Measurements from ENCODE around the gene AVPI1.

The AVPI1 gene, protein sequence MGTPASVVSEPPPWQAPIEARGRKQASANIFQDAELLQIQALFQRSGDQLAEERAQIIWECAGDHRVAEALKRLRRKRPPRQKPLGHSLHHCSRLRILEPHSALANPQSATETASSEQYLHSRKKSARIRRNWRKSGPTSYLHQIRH

DNA sequence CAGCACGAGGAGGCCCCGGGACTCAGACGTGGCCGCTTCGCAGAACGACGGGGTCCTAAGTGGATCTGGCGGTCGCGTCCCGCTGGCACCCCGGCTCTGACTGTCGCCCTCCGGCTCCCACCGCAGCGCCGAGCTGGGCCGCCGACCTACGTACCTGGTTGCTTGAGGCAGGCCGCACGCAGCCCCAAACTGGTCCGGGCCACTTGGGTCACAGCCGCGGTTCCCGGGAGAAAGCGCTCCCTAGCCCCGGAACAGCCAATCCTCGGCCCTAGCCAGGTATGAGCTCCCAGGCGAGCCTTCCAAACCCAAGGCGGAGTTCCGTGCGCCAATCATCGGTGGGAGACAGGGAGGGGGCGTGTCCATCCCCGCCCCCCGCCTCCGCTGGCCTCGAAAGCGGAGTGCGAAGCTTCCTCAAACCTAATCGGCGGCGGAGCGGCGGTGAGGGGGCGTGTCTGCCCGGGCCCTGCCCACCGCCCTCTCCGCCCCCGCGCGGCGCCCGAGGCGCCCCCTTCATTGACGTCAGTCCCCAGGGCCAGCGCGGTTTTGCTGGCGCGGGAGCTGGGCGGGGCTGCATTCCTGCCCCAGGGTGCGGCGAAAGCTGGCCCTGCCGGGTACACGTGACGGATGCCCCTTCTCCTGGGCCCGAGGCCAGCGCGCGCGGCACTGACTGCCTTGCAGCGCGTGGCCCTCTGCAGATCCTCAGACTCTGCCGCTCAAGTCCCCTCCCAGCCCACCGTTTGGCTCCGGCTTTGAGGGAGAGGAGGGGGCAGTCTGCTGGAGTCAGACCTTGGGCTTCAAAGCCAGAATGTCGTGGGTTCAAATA, at the start of gene AVPI1:
Gene AVPI1, minus strand, starts transcription at position 280 of the 823 bp plus-strand sequence. CDS start 7,336 bp downstream, outside the sequence.
- peak; percentile 86 for DNase-seq (ENCODE audit: low read depth)

DNA sequence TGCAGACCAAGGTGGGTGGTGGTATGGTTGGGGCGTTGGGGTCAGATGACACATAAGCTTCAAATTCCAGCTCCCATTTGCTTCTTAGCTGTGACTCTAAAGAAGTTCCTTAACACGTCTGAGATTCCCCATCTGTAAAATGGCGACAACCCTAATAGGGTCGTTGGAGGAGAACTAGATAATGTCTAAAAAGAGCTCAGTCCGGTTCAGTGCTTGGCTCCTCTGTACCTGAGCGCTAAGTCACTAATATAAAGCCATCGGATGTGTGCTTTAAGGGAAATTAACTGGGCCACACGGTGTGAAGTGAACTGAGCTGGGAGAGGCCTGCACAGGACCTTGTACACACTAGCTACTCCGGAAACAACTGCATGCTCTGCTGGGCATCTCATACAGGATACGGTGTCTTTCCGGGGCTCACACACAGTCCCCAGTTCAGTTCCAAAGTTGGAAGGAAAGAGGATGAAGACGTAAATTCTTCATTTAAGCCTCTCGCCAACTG, 49.4 kb upstream of the AVPI1 start:
- DNase-seq (ENCODE audit: low read depth): no peak

DNA sequence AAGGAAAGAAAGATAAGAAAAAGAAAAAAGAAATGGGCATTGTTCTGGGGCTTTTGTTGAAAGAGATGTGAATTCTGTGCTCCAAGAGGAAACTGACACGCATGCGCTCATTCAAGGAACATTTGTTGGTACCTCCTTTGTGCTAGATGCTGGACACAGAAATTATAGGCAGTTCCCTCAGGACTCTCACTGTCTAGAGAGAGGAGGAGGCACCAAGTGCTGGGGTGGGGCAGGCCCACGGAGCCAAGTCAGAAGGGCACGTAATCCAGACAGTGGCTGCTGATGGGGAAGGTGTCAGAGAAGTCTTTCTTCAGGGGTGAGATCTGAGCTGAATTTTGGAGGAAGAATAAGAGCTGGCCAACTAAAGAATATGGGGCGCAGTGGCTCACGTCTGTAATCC, 47.0 kb upstream of the AVPI1 start:
- no peak for DNase-seq (ENCODE audit: low read depth)

DNA sequence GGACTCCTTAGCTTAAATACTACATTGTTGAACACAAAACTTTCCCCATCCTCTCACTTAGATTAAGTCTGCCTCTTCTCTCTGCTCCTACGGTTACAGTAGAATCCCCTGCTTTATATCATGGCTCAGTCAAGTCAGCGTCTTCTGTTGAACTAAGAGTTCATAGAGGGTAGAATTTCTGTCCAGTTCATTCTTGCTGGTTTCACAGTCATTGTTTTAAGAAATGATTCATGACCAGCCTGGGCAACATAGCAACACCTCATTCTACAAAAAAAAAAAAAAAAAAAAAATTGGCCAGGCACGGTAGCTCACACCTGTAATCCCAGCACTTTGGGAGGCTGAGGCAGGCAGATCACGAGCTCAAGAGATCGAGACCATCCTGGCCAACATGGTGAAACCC, 46.2 kb upstream of the AVPI1 start:
- DNase-seq (ENCODE audit: low read depth): no peak

DNA sequence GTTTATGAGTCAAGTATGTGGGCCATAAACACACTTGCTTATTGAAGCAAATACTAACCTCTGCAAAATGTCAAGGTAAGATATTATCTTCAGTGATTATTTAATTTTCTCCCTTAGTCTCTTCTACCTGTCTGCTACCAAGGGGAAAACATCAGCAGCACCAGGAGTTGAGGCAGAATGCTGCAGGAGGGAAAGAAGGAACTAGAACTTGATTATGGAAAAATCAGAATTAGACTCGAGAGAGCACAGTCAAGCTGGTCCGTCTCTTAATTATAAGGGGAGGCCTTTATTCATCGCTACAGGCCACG, 45.0 kb upstream of the AVPI1 start:
- no peak for DNase-seq (ENCODE audit: low read depth)

DNA sequence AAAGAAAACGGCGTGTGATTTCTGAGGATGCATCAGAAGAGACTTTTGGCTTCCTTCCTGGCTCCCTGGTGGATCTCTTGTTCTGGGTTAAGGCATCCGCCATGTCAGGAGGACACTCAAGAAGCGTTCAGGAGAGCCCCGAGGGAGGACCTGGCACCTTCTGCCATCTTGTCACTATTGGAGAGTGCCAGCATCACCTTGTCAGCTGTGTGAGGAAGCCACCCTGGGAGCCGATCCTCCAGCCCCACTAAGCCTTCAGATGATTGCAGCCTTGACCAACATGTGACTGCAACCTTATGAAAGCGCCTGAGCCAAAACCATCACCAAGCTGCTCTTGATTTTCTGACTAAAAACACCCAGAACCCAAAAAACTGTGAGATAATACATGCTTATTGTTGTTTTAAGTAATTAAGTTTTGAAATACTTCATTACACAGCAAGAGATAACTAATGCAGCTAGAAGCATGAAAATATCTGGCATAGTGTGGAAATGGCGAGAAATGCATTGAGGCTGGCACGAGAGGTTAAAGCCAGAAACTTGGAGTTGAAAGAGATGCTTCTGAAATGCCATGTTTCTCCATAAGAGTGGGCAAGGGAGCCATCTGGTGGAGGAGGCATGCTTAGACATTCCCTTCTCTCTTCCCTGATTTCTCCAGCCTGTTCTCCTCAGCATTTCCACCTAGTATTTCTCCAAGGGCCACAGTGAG, 44.5 kb upstream of the AVPI1 start:
- no peak for DNase-seq (ENCODE audit: low read depth)

DNA sequence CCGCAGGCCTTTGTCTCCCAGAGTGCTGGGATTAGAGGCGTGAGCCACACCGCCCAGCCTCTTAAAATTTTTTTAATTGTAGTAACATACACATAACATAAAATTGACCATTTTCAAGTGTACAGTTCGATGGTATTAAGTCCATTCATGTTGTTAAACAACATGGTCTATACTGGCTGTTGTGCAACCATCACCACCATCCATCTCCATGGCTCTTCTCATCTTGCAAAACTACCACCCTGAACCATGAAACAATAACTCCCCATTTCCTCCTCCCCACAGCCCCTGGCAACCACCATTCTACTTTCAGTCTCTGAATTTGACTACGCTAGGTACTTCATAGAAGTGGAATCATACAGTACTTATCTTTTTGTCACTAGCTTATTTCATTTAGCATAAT, 42.0 kb upstream of the AVPI1 start:
- no peak for DNase-seq (ENCODE audit: low read depth)

DNA sequence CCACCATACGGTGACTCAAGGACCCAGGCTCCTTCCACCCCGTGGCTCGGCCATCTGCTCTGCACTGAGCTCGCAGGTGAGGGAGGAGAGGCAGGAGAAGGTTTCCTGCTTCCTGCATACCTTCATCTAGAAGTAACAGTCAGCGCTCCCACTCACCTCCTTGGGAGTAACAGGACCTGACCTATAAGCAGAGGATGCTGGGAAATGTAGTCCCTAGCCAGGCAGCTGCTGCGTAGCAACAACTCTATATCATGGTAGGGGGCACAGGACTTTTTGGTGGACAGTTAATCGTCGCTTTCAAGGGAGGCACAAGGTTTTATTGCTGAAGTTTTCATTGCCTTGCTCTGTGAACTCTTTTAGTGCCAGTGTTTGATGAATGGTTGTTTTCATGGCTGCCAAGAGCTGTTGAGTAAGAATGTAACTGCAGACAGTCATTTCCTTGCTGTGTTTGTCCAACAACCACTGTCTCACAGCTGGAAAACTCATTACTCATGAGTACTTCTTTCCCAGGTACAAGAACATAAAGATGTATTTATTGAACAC, 39.7 kb upstream of the AVPI1 start:
- no peak for DNase-seq (ENCODE audit: low read depth)

DNA sequence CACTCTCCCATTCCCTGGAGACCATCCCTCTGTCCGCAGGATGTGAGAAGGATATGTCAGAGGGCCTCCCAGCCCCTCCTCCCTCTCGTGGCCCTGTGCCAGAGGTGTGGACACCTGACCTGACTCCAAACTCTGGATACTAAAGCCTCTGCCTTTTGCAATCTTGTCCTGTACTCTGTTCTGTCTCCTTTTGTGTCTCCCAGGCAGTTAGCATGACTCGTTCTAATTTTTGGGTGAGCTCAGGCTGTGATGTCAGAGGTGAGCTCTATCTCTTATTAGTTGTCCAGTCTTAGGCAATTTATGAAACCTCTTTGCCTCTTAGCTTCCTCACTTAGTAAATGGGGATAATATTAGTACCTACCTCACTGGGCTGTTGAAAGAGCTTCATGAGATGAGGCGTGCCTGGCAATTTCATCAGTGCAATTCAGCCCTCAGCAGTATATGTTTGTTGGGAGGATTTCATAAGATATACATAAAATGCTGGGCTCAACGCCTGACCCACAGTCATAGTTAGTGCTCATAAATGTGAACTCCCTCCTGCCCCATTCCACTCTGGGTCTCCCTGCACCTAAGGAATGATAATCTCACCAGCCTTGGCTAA, 37.4 kb upstream of the AVPI1 start:
- no peak for DNase-seq (ENCODE audit: low read depth)

DNA sequence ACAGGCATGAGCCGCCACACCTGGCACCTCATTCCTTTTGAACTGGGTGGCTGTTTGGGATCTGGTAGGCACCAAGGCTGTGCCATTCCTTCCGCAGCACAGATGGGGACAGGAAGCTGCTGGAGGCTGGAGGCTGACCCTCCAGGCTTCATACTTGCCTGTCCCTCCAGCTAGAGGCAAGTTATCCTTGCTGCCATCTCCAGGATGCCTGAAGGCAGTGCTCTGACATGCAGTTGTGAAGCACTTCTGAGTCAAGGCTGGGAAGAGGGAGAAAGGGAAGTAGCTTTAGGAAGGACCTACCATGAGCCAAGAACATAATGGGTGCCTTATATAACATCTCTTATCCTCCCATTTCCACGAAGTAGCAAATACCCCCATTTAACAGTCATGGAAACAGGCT, 36.0 kb upstream of the AVPI1 start:
- DNase-seq (ENCODE audit: low read depth): no peak

DNA sequence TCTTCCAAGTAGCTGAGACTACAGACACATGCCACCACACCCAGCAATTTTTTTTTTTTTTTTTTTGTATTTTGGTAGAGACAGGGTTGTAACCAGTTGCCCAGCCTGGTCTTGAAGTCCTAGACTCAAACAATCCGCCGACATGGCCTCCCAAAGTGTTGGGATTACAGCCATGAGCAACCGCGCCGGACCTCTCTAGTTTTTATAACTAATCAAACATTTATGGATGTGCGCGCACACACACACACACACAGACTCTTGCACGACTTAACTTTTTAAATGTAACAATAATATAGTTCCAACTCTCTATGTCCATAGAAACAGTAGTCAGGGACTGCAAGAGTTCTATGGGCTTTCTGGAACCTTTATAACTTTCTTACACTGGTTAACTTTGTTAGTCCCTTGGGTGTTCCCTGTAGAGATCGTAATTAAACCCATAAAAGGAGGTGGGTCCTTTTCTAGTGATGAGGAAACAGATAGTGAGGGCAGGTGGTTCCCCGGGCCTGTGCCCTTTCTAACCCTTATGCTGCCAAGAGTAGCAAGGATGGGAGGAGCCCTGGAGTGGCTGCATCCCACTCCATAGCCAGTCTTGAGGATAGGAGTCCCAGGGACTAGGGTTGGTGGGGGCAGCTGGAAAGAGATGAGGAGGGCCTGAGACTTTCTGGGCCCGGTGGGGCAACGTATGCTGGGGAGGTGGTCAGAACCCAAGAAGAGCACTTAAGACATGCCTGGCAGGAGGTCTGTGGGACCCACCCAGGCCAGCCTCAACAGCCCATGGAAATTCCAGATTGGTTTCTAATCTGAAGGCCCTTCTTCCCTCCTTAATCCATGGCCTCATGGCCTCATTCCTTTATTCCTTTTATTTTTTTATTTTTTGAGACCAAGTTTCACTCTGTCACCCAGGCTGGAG, 35.1 kb upstream of the AVPI1 start:
- no peak for DNase-seq (ENCODE audit: low read depth)

DNA sequence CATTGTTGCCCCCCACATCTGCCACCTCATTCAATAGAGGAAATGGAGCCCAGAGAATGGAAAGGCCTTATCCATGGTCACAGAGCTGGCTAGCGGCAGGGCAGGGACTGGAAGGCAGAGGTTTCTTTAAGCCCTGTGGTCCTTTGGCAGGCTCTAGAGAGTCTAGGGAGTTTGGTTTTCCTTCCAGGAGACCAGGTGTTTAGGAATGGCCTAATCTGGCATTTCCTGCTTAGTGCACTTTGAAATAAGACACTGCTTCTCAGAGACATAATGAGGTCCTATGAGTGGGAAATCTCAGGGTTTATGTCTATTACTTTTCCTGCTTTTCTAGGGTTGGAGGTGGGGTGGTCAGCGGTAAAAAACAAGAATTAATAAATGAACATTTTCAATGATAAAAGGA, 32.6 kb upstream of the AVPI1 start:
- no peak for DNase-seq (ENCODE audit: low read depth)

DNA sequence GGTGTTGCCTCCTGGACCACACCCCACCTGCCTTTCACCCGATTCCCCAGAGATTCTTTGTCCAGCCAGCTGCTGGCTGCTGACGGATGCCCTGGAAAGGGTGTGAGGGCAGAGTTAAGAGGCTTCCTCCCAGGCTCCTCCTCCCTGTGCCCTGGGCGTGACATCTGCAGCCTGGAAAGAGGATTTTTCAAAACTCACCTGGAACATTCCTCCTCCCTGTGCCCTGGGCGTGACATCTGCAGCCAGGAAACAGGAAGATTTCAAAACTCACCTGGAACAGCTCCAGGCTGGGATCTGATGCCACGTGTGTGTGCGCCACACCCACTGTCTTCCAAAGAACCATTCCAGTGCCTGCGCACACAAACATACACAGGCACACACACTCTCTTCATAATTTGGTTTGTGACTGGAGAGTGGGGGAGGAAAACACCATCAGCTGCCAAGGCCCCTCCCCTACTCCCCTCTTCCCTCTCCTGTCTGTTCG, 31.7 kb upstream of the AVPI1 start:
- no peak for DNase-seq (ENCODE audit: low read depth)

DNA sequence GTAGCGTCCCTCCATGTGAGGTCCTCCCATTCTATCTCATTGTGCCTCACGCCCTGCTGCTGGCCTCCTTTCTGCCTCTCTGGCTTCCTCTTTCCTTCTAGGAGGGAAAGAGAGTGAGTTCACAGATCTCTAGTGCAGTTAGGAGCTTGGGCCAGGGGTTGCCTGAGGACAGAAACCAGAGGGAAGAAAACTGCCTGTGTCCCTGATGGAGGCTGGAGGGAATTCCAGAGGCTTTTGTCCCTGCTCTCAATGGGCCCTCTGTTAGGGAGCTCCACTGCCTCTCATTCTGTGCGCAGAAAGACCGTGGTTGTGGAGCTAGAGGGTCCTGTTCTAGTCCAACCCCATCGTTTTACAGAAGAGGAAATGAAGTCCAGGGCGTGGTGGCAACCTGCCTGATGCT, 31.1 kb upstream of the AVPI1 start:
- no peak for DNase-seq (ENCODE audit: low read depth)

DNA sequence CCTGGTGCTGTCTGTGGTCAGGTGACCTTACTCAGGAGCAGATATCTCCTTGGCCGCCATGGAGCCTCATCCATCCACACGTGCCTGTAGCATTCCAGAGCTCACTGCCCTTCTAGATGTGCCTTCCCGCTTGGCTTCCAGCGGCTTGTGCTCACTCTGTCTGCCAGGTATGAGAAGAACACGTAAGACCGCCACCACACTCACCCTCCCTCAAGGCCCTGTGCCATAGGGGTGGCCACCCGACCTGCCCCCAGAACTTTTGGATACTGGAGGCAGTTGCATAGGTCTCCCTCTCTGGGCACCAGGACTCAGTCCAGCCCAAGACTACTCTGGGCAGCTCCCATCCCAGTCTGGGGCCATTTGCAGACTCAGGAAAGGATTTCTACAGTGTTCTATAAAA, 30.6 kb upstream of the AVPI1 start:
- DNase-seq (ENCODE audit: low read depth): no peak

DNA sequence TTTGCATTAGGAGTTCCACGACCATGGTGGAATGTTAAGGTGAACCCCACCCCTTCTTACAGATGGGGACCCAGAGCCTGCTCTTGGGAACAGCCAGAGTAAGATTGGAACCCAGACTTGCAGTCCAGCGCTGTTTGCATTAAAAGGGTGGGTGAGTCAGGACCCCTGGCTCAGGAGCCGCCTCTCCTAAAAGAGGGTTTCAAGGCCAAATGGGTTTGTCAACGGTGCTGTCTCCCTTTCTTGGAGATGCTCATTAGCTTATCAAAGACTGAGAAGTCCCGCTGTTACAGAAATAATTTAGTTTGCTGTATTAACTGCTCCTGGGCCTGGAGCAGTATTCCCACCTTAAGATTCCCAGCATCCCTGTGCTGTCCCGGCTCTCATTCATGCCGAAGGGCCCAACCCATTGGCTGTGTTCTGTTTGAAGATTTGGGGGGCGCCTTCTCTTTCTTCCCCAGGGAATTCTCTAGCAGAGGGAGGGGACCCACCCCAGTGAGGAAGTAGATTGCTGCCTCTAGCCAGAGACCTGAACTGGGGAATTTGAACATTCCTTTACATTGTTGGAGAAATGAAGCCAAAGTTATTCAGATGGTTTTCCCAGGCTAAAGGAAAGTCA, 28.3 kb upstream of the AVPI1 start:
- DNase-seq (ENCODE audit: low read depth): no peak

DNA sequence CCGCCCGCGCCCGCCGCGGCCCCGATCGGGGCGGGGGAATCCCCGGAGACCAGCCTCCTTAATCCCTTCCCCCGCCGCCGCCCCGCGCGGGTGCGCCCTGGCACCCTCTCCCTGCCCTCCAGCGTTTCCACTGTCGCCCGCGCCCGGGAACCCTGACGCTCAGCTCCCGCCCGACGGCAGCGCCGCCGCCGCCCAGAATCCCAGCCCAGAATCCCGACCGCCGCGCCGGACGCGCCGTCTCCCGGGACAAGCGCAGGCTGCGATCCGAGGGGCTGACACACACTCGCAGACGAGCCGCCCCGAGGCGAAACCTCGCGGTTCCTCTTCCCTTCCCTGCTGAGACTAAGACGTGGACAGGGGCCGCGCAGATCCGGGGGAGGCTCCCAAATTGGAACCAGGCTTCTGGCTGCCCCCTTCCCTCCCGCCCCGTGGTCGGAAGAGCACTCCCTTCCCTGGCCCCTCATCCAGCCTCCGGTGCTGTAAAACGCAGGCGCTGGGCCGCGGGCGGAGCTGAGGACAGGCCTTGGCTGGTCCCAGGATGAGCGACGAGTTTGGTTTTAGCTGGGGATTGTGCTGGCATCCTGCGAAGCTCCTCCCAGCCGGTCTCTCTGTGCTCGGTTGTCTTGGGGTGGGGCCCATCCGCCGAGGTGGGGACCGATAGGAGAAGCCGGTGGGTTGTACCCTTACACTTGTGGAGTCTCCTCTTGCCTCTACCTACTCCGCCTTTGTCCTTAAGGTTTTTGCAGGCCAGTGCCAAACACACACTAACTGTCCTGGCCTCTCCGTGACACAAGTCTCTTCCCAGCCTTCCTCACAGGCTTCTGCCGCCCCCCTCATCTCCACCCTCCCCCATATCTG, 27.6 kb upstream of the AVPI1 start:
- DNase-seq (ENCODE audit: low read depth): no peak

DNA sequence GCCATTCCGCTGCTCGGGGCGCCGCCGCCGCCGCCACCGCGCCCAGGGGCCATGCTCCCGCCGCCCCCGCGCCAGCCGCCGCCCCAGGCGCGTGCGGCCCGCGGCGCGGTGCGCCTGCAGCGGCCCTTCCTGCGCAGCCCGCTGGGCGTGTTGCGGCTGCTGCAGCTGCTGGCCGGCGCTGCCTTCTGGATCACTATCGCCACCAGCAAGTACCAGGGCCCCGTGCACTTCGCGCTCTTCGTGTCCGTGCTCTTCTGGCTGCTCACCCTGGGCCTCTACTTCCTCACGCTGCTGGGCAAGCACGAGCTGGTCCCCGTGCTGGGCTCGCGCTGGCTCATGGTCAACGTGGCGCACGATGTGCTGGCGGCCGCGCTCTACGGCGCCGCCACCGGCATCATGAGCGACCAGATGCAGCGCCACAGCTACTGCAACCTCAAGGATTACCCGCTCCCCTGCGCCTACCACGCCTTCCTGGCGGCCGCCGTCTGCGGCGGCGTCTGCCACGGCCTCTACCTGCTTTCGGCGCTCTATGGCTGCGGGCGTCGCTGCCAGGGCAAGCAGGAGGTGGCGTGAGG, 26.9 kb upstream of the AVPI1 start:
- DNase-seq (ENCODE audit: low read depth): no peak

DNA sequence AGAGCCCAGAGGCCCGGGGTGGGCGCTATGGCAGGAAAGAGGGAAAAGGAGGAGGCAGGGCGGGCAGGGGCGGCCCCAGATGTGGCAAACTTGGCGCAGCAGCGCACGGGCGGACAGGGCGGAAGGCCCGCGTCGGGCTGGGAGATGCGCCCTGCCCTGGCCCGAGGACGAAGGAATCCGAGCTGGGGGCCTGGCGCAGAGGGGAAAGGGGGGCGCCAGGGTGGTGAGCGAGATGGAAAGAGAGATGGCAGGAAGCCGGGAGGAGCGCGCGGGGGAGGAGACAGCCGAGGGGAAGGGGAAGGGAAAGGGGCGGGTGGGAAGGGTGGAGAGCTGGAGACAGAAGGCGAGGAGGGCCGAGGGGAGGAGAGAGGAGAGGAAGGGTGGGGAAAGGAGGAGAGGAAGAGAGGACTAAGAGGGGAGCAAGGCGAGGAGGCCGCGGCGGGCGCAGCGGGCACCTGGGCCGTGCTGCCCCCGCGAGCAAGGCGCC, 26.3 kb upstream of the AVPI1 start, which contains the start of gene MARVELD1:
Gene MARVELD1, plus strand, starts transcription at position 392 of the 487 bp plus-strand sequence. CDS start 147 bp downstream, outside the sequence.
- no peak for DNase-seq (ENCODE audit: low read depth)
